ENCODE results near the gene ZBTB8A.

GRCh38 chr1:32622806-32623681, 83.8 kb downstream of the ZBTB8A start:
- TF ChIP-seq POLR2AphosphoS5 (IDR thresholded peaks at IDR 0.05) (no peak), CTCF (IDR thresholded peaks at IDR 0.05) (no peak)

Measured in transverse colon (tissue), 4 donors.